ENCODE data around the gene DEFB124.

DEFB124 gene

GRCh38 chr20:31418307-31418706 is 56.6 kb downstream of the DEFB124 start:
- TF ChIP-seq CTCF (IDR thresholded peaks at IDR 0.05; ENCODE audit: unreplicated experiment in 3 of 3), result no peak
- Mint-ChIP-seq H3K27me3 (ENCODE audit: low read depth) (no peaks in the 10 kb centered on the region), H3K4me3 (no peak overlapping the region), H3K9me3 (peaks cover 36% of the 10 kb centered on the region), H3K36me3 (ENCODE audit: low read depth) (no peaks in the 10 kb centered on the region), H3K27ac (no peak overlapping the region), H3K4me1 (no peaks in the 10 kb centered on the region)

- H3K4me3 Mint-ChIP-seq, result no peak overlapping the region
- no peaks in the 10 kb centered on the region for H3K27me3 Mint-ChIP-seq (ENCODE audit: low read depth)
- no peak overlapping the region for H3K27ac Mint-ChIP-seq
Measured at GRCh38 chr20:31415653-31416052, 59.3 kb downstream of the DEFB124 start.

More at GRCh38 chr20:31415653-31416052, 59.3 kb downstream of the DEFB124 start:
- Mint-ChIP-seq H3K9me3 (peaks cover 37% of the 10 kb centered on the region), H3K36me3 (ENCODE audit: low read depth) (no peaks in the 10 kb centered on the region), H3K4me1 (no peaks in the 10 kb centered on the region)
- no peak for TF ChIP-seq CTCF (IDR thresholded peaks at IDR 0.05; ENCODE audit: unreplicated experiment in 3 of 3)

Measured in nephron (organoid).